ENCODE measurements around the gene PRRT3.

Gene PRRT3

DNA sequence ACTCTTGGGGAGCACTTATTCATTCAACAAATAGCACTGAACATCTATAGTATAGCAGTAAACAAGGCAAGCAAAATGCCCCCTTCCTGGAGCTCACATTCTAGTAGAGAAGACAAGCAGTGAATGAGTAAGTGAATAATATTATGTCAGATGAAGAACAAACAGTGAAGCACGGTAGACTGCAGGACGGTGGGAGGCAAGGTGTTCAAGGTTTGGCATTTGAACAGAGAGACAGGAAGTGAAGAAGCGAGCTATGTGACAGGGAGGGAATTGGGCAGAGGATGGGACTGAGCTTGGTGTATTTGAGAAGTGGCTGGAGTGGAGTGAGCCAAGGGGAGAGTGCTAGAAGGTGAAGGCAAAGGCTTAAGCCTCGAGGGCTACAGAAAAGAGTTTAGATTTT is 17.2 kb downstream of the PRRT3 start:
- Histone ChIP-seq H3K4ac (ENCODE audit: low read length) (no peak overlapping the region), H4K91ac (ENCODE audit: low read depth, low read length, poor library complexity) (no peak overlapping the region), H3K9me3 (replicated peaks in 1 of 2; ENCODE audit: control insufficient read depth in 2 of 2, insufficient read depth in 1 of 2, low read depth in 1 of 2, low read length in 2 of 2) (peaks cover 0 to 2% of the 10 kb centered on the region in 2 donors), H3K18ac (ENCODE audit: low read length) (no peak overlapping the region), H2BK120ac (ENCODE audit: low read depth, low read length) (no peak overlapping the region), H3K27ac (replicated peaks; ENCODE audit: low read length) (no peak overlapping the region), H3K14ac (ENCODE audit: low read length) (no peak overlapping the region), H3K9ac (ENCODE audit: low read depth, low read length, poor library complexity) (no peak overlapping the region), H3K27me3 (ENCODE audit: control insufficient read depth in 3 of 3, insufficient read depth in 3 of 3, low read depth in 1 of 3, low read length in 3 of 3) (no peaks in the 10 kb centered on the region), H2BK12ac (ENCODE audit: low read length) (no peak overlapping the region), H3K4me3 (ENCODE audit: low read length in 2 of 2) (peak overlapping the region in 1 of 2 donors; percentile 74), H4K8ac (ENCODE audit: low read depth, low read length) (no peak overlapping the region), H3K4me2 (ENCODE audit: insufficient read depth, low read length, poor library complexity, severe bottlenecking) (no peak overlapping the region), H3K79me1 (ENCODE audit: low read depth, low read length) (no peaks in the 10 kb centered on the region), H2BK15ac (ENCODE audit: low read length) (no peak overlapping the region), H2BK5ac (ENCODE audit: low read length) (no peak overlapping the region), H2AK5ac (ENCODE audit: low read depth, low read length) (no peak overlapping the region), H2AFZ (ENCODE audit: low read length) (no peak overlapping the region), H3K36me3 (replicated peaks in 1 of 2; ENCODE audit: control insufficient read depth in 2 of 2, insufficient read depth in 2 of 2, low read length in 2 of 2) (peaks cover 3 to 30% of the 10 kb centered on the region in 2 donors), H3K23ac (ENCODE audit: low read depth, low read length, poor library complexity) (no peak overlapping the region), H3K4me1 (ENCODE audit: control insufficient read depth in 2 of 2, insufficient read depth in 1 of 2, low read depth in 1 of 2, low read length in 2 of 2) (peaks cover 7 to 10% of the 10 kb centered on the region in 2 donors)
- DNase-seq (ENCODE audit: low spot score), result no peak
- no CpG with 5 or more reads among the region's 4 CpGs for WGBS, 2 donors (ENCODE audit: extremely low coverage in 2 of 2, insufficient read length in 2 of 2, insufficient replicate concordance in 1 of 2)

DNA sequence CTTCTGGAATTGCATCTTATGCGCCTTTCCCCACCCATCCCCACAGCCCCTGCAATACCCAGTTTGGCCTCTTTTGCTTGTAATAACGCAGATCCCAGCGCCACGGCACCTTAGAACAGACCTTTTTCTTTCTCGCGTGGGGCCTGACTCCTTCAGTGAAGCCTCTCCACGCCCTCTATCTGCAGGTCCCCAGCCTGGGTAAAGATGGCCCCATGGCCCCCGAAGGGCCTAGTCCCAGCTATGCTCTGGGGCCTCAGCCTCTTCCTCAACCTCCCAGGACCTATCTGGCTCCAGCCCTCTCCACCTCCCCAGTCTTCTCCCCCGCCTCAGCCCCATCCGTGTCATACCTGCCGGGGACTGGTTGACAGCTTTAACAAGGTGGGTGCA is 18.0 kb downstream of the PRRT3 start:
- DNase-seq (ENCODE audit: low spot score), result no peak
- Histone ChIP-seq H3K4me3 (ENCODE audit: low read length in 2 of 2) (peak overlapping the region; percentile 74 to 88), H3K27ac (replicated peaks; ENCODE audit: low read length) (no peak overlapping the region), H2AFZ (ENCODE audit: low read length) (peak overlapping the region; percentile 96), H3K4me1 (ENCODE audit: control insufficient read depth in 2 of 2, insufficient read depth in 1 of 2, low read depth in 1 of 2, low read length in 2 of 2) (peaks cover 7 to 10% of the 10 kb centered on the region in 2 donors), H2BK5ac (ENCODE audit: low read length) (no peak overlapping the region), H2BK15ac (ENCODE audit: low read length) (no peak overlapping the region), H3K27me3 (ENCODE audit: control insufficient read depth in 3 of 3, insufficient read depth in 3 of 3, low read depth in 1 of 3, low read length in 3 of 3) (no peaks in the 10 kb centered on the region), H3K9ac (ENCODE audit: low read depth, low read length, poor library complexity) (peak overlapping the region; percentile 79), H3K14ac (ENCODE audit: low read length) (no peak overlapping the region), H3K23ac (ENCODE audit: low read depth, low read length, poor library complexity) (no peak overlapping the region), H3K9me3 (replicated peaks in 1 of 2; ENCODE audit: control insufficient read depth in 2 of 2, insufficient read depth in 1 of 2, low read depth in 1 of 2, low read length in 2 of 2) (peaks cover 0 to 2% of the 10 kb centered on the region in 2 donors), H3K4ac (ENCODE audit: low read length) (no peak overlapping the region), H2BK120ac (ENCODE audit: low read depth, low read length) (peak overlapping the region; percentile 3), H3K18ac (ENCODE audit: low read length) (peak overlapping the region; percentile 97), H3K4me2 (ENCODE audit: insufficient read depth, low read length, poor library complexity, severe bottlenecking) (peak overlapping the region; percentile 68), H3K79me1 (ENCODE audit: low read depth, low read length) (no peaks in the 10 kb centered on the region), H4K91ac (ENCODE audit: low read depth, low read length, poor library complexity) (no peak overlapping the region), H2BK12ac (ENCODE audit: low read length) (no peak overlapping the region), H3K36me3 (replicated peaks in 1 of 2; ENCODE audit: control insufficient read depth in 2 of 2, insufficient read depth in 2 of 2, low read length in 2 of 2) (peaks cover 3 to 30% of the 10 kb centered on the region in 2 donors), H2AK5ac (ENCODE audit: low read depth, low read length) (peak overlapping the region; percentile 71), H4K8ac (ENCODE audit: low read depth, low read length) (no peak overlapping the region)
- no CpG with 5 or more reads among the region's 11 CpGs for WGBS, 2 donors (ENCODE audit: extremely low coverage in 2 of 2, insufficient read length in 2 of 2, insufficient replicate concordance in 1 of 2)

DNA sequence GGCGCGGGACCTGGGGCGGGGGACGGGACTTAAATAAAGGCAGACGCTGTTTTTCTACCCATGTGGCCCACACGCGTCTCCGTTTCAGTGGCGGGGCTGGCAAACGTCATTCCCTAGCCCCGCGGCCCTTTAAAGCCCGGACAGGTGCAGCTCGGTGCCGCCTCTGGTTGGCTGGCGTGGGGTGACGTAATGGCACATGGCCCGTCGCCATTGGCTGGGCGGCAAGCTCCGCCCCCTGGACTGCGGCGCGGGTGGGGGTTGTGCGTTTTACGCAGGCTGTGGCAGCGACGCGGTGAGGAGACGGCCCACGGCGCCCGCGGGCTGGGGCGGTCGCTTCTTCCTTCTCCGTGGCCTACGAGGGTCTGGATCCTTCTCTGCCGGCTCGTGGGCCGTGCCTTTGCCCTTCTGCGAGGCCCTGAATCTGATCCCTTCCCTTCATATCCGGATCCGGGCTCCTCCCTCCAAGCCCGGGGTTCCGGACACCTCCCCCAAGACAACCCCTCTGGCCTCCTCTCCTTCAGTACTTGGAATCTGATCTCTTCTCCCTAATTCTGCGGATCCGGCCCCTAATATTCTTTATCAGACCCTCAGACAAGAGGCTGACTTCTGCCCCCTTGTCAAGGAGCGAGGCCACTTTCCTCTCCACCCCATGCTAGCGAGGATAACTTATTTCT is 18.5 kb downstream of the PRRT3 start, which contains the start of gene CRELD1:
TSS of gene CRELD1 (plus strand) at position 274 of the 674 bp plus-strand sequence. CDS start 605 bp downstream, outside the sequence.
- H3K4me2 ChIP-seq (ENCODE audit: insufficient read depth, low read length, poor library complexity, severe bottlenecking), result peak within 1 kb of the TSS; percentile 99
- peak; percentile 87 for DNase-seq (ENCODE audit: low spot score)

GRCh38 chr3:9932843-9933560 is 19.2 kb downstream of the PRRT3 start:
- Histone ChIP-seq H3K79me1 (ENCODE audit: low read depth, low read length) (no peaks in the 10 kb centered on the region), H4K91ac (ENCODE audit: low read depth, low read length, poor library complexity) (peak overlapping the region; percentile 81), H3K27me3 (ENCODE audit: control insufficient read depth in 3 of 3, insufficient read depth in 3 of 3, low read depth in 1 of 3, low read length in 3 of 3) (no peaks in the 10 kb centered on the region), H3K4ac (ENCODE audit: low read length) (peak overlapping the region; percentile 55), H3K18ac (ENCODE audit: low read length) (peak overlapping the region; percentile 97), H2AFZ (ENCODE audit: low read length) (peak overlapping the region; percentile 96), H3K27ac (replicated peaks; ENCODE audit: low read length) (no peak overlapping the region), H2BK5ac (ENCODE audit: low read length) (no peak overlapping the region), H3K14ac (ENCODE audit: low read length) (peak overlapping the region; percentile 94), H2BK15ac (ENCODE audit: low read length) (no peak overlapping the region), H2AK5ac (ENCODE audit: low read depth, low read length) (no peak overlapping the region), H3K4me2 (ENCODE audit: insufficient read depth, low read length, poor library complexity, severe bottlenecking) (peak overlapping the region; percentile 99), H2BK12ac (ENCODE audit: low read length) (peak overlapping the region; percentile 87), H2BK120ac (ENCODE audit: low read depth, low read length) (no peak overlapping the region), H3K9ac (ENCODE audit: low read depth, low read length, poor library complexity) (peak overlapping the region; percentile 91), H3K23ac (ENCODE audit: low read depth, low read length, poor library complexity) (peak overlapping the region; percentile 99), H3K9me3 (replicated peaks in 1 of 2; ENCODE audit: control insufficient read depth in 2 of 2, insufficient read depth in 1 of 2, low read depth in 1 of 2, low read length in 2 of 2) (peaks cover 0 to 2% of the 10 kb centered on the region in 2 donors), H3K36me3 (replicated peaks in 1 of 2; ENCODE audit: control insufficient read depth in 2 of 2, insufficient read depth in 2 of 2, low read length in 2 of 2) (peaks cover 3 to 29% of the 10 kb centered on the region in 2 donors), H3K4me3 (ENCODE audit: low read length in 2 of 2) (peak overlapping the region; percentile 74 to 88), H4K8ac (ENCODE audit: low read depth, low read length) (peak overlapping the region; percentile 9), H3K4me1 (ENCODE audit: control insufficient read depth in 2 of 2, insufficient read depth in 1 of 2, low read depth in 1 of 2, low read length in 2 of 2) (peaks cover 7 to 10% of the 10 kb centered on the region in 2 donors)
- WGBS, 2 donors (ENCODE audit: extremely low coverage in 2 of 2, insufficient read length in 2 of 2, insufficient replicate concordance in 1 of 2), result no CpG with 5 or more reads among the region's 77 CpGs
- DNase-seq (ENCODE audit: low spot score), result peak; percentile 67

More for the DNA sequence above, 18.5 kb downstream of the PRRT3 start, which contains the start of gene CRELD1:
- H4K8ac ChIP-seq (ENCODE audit: low read depth, low read length), result peak within 1 kb of the TSS; percentile 9
- peak within 1 kb of the TSS; percentile 99 for H3K23ac ChIP-seq (ENCODE audit: low read depth, low read length, poor library complexity)
- H2AFZ ChIP-seq (ENCODE audit: low read length), result peak within 1 kb of the TSS; percentile 96
- peak within 1 kb of the TSS; percentile 24 for H2BK15ac ChIP-seq (ENCODE audit: low read length)
- H3K4me3 ChIP-seq (ENCODE audit: low read length in 2 of 2), result peak within 1 kb of the TSS; percentile 74 to 88
- peak within 1 kb of the TSS; percentile 87 for H2BK12ac ChIP-seq (ENCODE audit: low read length)
- peaks cover 0 to 2% of the 10 kb centered on the region in 2 donors for H3K9me3 ChIP-seq (replicated peaks in 1 of 2; ENCODE audit: control insufficient read depth in 2 of 2, insufficient read depth in 1 of 2, low read depth in 1 of 2, low read length in 2 of 2)
- H3K9ac ChIP-seq (ENCODE audit: low read depth, low read length, poor library complexity), result peak within 1 kb of the TSS; percentile 91
- H3K14ac ChIP-seq (ENCODE audit: low read length), result peak within 1 kb of the TSS; percentile 94
- no peaks in the 10 kb centered on the region for H3K79me1 ChIP-seq (ENCODE audit: low read depth, low read length)
- no CpG with 5 or more reads among the region's 50 CpGs for WGBS, 2 donors (ENCODE audit: extremely low coverage in 2 of 2, insufficient read length in 2 of 2, insufficient replicate concordance in 1 of 2)
- peak within 1 kb of the TSS; percentile 71 for H2AK5ac ChIP-seq (ENCODE audit: low read depth, low read length)
- H3K4me1 ChIP-seq (ENCODE audit: control insufficient read depth in 2 of 2, insufficient read depth in 1 of 2, low read depth in 1 of 2, low read length in 2 of 2), result peaks cover 7 to 10% of the 10 kb centered on the region in 2 donors
- H2BK5ac ChIP-seq (ENCODE audit: low read length), result no peak within 1 kb of the TSS
- peak within 1 kb of the TSS; percentile 55 for H3K4ac ChIP-seq (ENCODE audit: low read length)
- peak within 1 kb of the TSS; percentile 3 for H2BK120ac ChIP-seq (ENCODE audit: low read depth, low read length)
- no peak within 1 kb of the TSS for H3K27ac ChIP-seq (replicated peaks; ENCODE audit: low read length)
- H3K36me3 ChIP-seq (replicated peaks in 1 of 2; ENCODE audit: control insufficient read depth in 2 of 2, insufficient read depth in 2 of 2, low read length in 2 of 2), result peaks cover 3 to 30% of the 10 kb centered on the region in 2 donors
- no peaks in the 10 kb centered on the region for H3K27me3 ChIP-seq (ENCODE audit: control insufficient read depth in 3 of 3, insufficient read depth in 3 of 3, low read depth in 1 of 3, low read length in 3 of 3)
- peak within 1 kb of the TSS; percentile 97 for H3K18ac ChIP-seq (ENCODE audit: low read length)
- H4K91ac ChIP-seq (ENCODE audit: low read depth, low read length, poor library complexity), result peak within 1 kb of the TSS; percentile 81

Data from neuronal stem cell (in vitro differentiated cells).